ENCODE measurements around the gene ITGB3. TPM values are rescaled to one million over a fixed set of nuclear protein-coding genes. Genes with fewer than 3 reads are reported as not detected.

ITGB3 gene
- total RNA-seq, 1 experiment from 2014 or later: not detected

- TF ChIP-seq POLR2A (IDR thresholded peaks at IDR 0.05; ENCODE audit: borderline replicate concordance, extremely low read depth, insufficient read depth, insufficient read length): no peak
- TF ChIP-seq REST (IDR thresholded peaks at IDR 0.05; ENCODE audit: low read depth): no peak
- TF ChIP-seq ZNF274 (IDR thresholded peaks at IDR 0.05; ENCODE audit: low read depth, low read length): no peak
- TF ChIP-seq FOSL1 (IDR thresholded peaks at IDR 0.05; ENCODE audit: low read depth): no peak
- TF ChIP-seq MAX (IDR thresholded peaks at IDR 0.05): no peak
- no peak for TF ChIP-seq EZH2phosphoT487 (IDR thresholded peaks at IDR 0.05; ENCODE audit: borderline replicate concordance)
- Histone ChIP-seq H3K4me1 (ENCODE audit: control insufficient read depth in 1 of 2, insufficient read depth in 2 of 2, low read length in 2 of 2) (peaks cover 9 to 16% of the 10 kb centered on the region in 2 experiments), H3K27me3 (ENCODE audit: insufficient read depth, low read length) (no peaks in the 10 kb centered on the region), H3K79me2 (ENCODE audit: insufficient read depth, low read length) (no peaks in the 10 kb centered on the region), H4K20me1 (ENCODE audit: insufficient read depth) (no peaks in the 10 kb centered on the region), H3K4me2 (ENCODE audit: low read length) (no peak overlapping the region), H3K9me2 (ENCODE audit: insufficient read depth) (no peaks in the 10 kb centered on the region), H3K27ac (ENCODE audit: low read depth, low read length) (no peak overlapping the region), H3K36me3 (ENCODE audit: control insufficient read depth in 1 of 2, insufficient read depth in 2 of 2, low read length in 2 of 2) (no peaks in the 10 kb centered on the region), H3K4me3 (replicated peaks in 1 of 2; ENCODE audit: low read depth in 1 of 2, low read length in 2 of 2) (no peak overlapping the region), H3K9me3 (ENCODE audit: control insufficient read depth in 1 of 2, insufficient read depth in 1 of 2, low read depth in 1 of 2, low read length in 2 of 2) (no peaks in the 10 kb centered on the region), H3K9ac (ENCODE audit: low read length) (no peak overlapping the region), H2AFZ (ENCODE audit: low read depth, low read length, poor library complexity, severe bottlenecking) (no peak overlapping the region)
- ATAC-seq (no peak), DNase-seq (ENCODE audit: low read depth, low spot score) (no peak)
- ChIA-PET CTCF (no interaction called here), RAD21 (ENCODE audit: low non-redundant PET in 1 of 2, low total read pairs in 2 of 2, uncharacterized antibody in 2 of 2, unreplicated experiment in 2 of 2) (no interaction called here), POLR2A (no interaction called here)
- intact Hi-C loops (cut with micrococcal nuclease): no loop called here
- no TSS peak for BruUV-seq (replicated peaks)
These were observed 44.1 kb upstream of the ITGB3 start for GRCh38 chr17:47209499-47209898.

GRCh38 chr17:47210105-47210504 lies 43.5 kb upstream of the ITGB3 start:
- Histone ChIP-seq H3K4me1 (ENCODE audit: control insufficient read depth in 1 of 2, insufficient read depth in 2 of 2, low read length in 2 of 2) (peaks cover 9 to 11% of the 10 kb centered on the region in 2 experiments), H3K4me3 (replicated peaks in 1 of 2; ENCODE audit: low read depth in 1 of 2, low read length in 2 of 2) (no peak overlapping the region), H3K27ac (ENCODE audit: low read depth, low read length) (no peak overlapping the region), H3K9ac (ENCODE audit: low read length) (no peak overlapping the region), H2AFZ (ENCODE audit: low read depth, low read length, poor library complexity, severe bottlenecking) (no peak overlapping the region), H3K27me3 (ENCODE audit: insufficient read depth, low read length) (no peaks in the 10 kb centered on the region), H3K9me2 (ENCODE audit: insufficient read depth) (no peaks in the 10 kb centered on the region), H4K20me1 (ENCODE audit: insufficient read depth) (no peaks in the 10 kb centered on the region), H3K36me3 (ENCODE audit: control insufficient read depth in 1 of 2, insufficient read depth in 2 of 2, low read length in 2 of 2) (no peaks in the 10 kb centered on the region), H3K4me2 (ENCODE audit: low read length) (no peak overlapping the region), H3K79me2 (ENCODE audit: insufficient read depth, low read length) (no peaks in the 10 kb centered on the region), H3K9me3 (ENCODE audit: control insufficient read depth in 1 of 2, insufficient read depth in 1 of 2, low read depth in 1 of 2, low read length in 2 of 2) (no peaks in the 10 kb centered on the region)
- ChIA-PET CTCF (no interaction called here), POLR2A (no interaction called here), RAD21 (ENCODE audit: low non-redundant PET in 1 of 2, low total read pairs in 2 of 2, uncharacterized antibody in 2 of 2, unreplicated experiment in 2 of 2) (no interaction called here)
- intact Hi-C loops (cut with micrococcal nuclease): no loop called here
- ATAC-seq: no peak
- no TSS peak for BruUV-seq (replicated peaks)
- TF ChIP-seq YY1 (IDR thresholded peaks at IDR 0.05; ENCODE audit: extremely low read depth, insufficient replicate concordance, low read depth, low read length): no peak
- DNase-seq (ENCODE audit: low read depth, low spot score): no peak

Measured in HCT116 (cell line).